Suprapubic skin (tissue), 4 donors: ENCODE data around the gene MRPL50. TPM values are rescaled to one million over a fixed set of nuclear protein-coding genes. Genes with fewer than 3 reads are reported as not detected.

Experiments
- DNase-seq, 2 donors: peaks; one replicate each; pipeline ENCODE4 v3.0.0-alpha.2; 2019; ENCODE audit warnings: low spot score in 2 of 2
- H3K27ac ChIP-seq: fragments of 200-600 bp; sonication (generic); one replicate; pipeline ENCODE4 v1.5.1; 2019
- H3K27me3 ChIP-seq: fragments of 200-600 bp; sonication (generic); one replicate; pipeline ENCODE4 v1.5.1; 2019
- H3K36me3 ChIP-seq: fragments of 200-600 bp; sonication (generic); one replicate; pipeline ENCODE4 v1.5.1; 2019
- H3K4me1 ChIP-seq: fragments of 200-600 bp; sonication (generic); one replicate; pipeline ENCODE4 v1.5.1; 2019
- H3K4me3 ChIP-seq: fragments of 200-600 bp; sonication (generic); one replicate; pipeline ENCODE4 v1.5.1; 2019; ENCODE audit warnings: mild to moderate bottlenecking
- H3K9me3 ChIP-seq: fragments of 200-600 bp; sonication (generic); one replicate; pipeline ENCODE4 v1.5.1; 2019
- EP300 ChIP-seq: sonication (generic); formaldehyde crosslinking; IDR thresholded peaks from one replicate; pipeline ENCODE4 v1.6.1; 2017; ENCODE audit warnings: antibody characterized with exemption
- POLR2A ChIP-seq, 2 donors: fragments of 450-650 bp; IDR thresholded peaks; one replicate each; pipeline ENCODE4 v1.6.1; 2017; ENCODE audit warnings: antibody characterized with exemption in 2 of 2, mild to moderate bottlenecking in 2 of 2, moderate library complexity in 2 of 2
- POLR2AphosphoS5 ChIP-seq, 3 donors: sonication (generic); formaldehyde crosslinking; IDR thresholded peaks; one replicate each; pipeline ENCODE4 v1.6.1; 2017; ENCODE audit warnings: antibody characterized with exemption in 3 of 3
- WGBS: methylation state at CpG from one replicate; pipeline ENCODE4 v1.1.5; 2018; 5-methylcytosine and 5-hydroxymethylcytosine counted together
- total RNA-seq, 4 donors: library from RNA; depleted of rRNA; stranded (reverse); fragments of >200 nt; gene quantifications; one replicate each; pipeline ENCODE4 v1.1.0, GENCODE V29; 2016
- TF ChIP-seq, protein P1 (sequence below), 2 donors: fragments of 200-600 bp in 1 of 2; fragments of 450-650 bp in 1 of 2; sonication (generic) in 1 of 2; IDR thresholded peaks; one replicate each; pipeline ENCODE4 v1.5.1; 2016 to 2019; ENCODE audit warnings: antibody characterized with exemption in 2 of 2, mild to moderate bottlenecking in 1 of 2, moderate library complexity in 1 of 2

The MRPL50 gene
- 10 to 100 TPM in 3 of 4 donors, 1 to 10 TPM in 1; 6.8 to 13.0 (median 11.2) TPM for total RNA-seq

DNA sequence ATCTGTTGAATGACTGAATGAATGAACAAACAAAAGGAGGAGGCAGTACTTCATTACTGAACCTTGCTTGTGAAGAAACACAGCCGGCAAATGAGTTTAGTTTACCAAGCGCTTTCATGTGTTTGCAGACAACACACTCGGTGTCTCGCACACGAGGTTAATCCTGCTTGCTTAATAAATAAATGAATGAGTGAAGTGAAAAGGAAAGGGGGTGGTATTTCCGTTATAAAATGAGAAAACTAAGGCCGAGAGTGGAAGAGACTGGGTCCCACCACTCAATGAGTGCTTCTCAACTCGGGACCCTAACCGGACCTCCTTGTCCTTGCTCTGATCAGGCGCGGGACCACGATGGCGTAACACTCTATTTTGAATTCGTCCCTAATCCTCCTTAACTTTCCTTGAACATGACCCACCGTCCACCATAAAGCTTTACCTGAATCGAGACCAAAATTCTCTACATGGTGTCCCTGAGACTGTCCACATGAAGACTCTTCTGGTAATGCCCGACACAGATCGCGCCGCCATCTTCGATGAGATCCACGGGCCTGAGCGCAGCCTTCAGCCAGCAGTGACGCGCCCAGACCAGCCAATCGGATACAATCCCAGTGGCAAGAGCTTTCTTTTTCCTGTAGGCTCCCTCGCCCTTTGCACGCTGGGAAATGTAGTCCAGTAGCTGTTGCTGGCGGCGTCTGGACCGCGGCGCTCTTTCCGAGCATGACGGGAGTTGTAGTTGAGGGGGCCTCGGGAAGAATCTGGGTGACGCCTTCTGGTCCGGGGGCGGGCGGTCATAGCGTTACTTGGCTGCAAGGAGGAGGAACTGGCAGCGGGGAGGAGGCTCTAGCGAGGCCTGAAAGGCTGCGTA lies at the start of gene MRPL50, which contains the start of gene ZNF189:
Gene MRPL50, minus strand, starts transcription at position 551 of the 862 bp plus-strand sequence. Its CDS starts 26 bp downstream, at position 525.
Gene ZNF189, plus strand, starts transcription at position 784 of the 862 bp plus-strand sequence. CDS start 306 bp downstream, outside the sequence.
- peak within 1 kb of the TSS; percentile 78 for H3K4me3 ChIP-seq
- H3K27ac ChIP-seq: peak within 1 kb of the TSS; percentile 89
- H3K27me3 ChIP-seq: no peaks in the 10 kb centered on the region
- TF ChIP-seq EP300 (no peak), POLR2AphosphoS5 (IDR thresholded peaks at IDR 0.05) (peak; percentile 68 to 83 (median 74)), POLR2A (IDR thresholded peaks at IDR 0.05) (peak in 1 of 2 donors; percentile 86)
- TF ChIP-seq, protein P1, sequence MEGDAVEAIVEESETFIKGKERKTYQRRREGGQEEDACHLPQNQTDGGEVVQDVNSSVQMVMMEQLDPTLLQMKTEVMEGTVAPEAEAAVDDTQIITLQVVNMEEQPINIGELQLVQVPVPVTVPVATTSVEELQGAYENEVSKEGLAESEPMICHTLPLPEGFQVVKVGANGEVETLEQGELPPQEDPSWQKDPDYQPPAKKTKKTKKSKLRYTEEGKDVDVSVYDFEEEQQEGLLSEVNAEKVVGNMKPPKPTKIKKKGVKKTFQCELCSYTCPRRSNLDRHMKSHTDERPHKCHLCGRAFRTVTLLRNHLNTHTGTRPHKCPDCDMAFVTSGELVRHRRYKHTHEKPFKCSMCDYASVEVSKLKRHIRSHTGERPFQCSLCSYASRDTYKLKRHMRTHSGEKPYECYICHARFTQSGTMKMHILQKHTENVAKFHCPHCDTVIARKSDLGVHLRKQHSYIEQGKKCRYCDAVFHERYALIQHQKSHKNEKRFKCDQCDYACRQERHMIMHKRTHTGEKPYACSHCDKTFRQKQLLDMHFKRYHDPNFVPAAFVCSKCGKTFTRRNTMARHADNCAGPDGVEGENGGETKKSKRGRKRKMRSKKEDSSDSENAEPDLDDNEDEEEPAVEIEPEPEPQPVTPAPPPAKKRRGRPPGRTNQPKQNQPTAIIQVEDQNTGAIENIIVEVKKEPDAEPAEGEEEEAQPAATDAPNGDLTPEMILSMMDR (IDR thresholded peaks at IDR 0.05): no peak
- peaks cover 32% of the 10 kb centered on the region for H3K36me3 ChIP-seq
- peak; percentile 98 to 99 for DNase-seq
- under 1% methylated on average over 42 of the region's 44 CpGs for WGBS
- H3K4me1 ChIP-seq: peaks cover 36% of the 10 kb centered on the region
- no peaks in the 10 kb centered on the region for H3K9me3 ChIP-seq

DNA sequence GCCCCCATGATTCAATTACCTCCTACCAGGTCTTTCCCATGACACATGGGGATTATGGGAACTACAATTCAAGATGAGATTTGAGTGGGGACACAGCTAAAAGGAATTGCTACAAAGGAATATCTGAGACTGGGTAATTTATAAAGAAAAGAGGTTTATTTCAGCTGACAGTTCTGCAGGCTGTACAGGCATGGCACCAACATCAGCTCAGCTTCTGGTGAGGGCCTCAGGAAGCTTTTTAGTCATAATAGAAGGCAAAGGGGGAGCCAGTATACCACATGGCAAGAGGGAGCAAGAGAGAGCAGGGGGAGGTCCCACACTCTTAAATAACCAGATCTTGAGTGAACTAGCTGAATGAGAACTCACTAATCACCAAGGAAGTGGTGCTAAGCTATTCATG lies 48.3 kb upstream of the MRPL50 start:
- DNase-seq: no peak
- Histone ChIP-seq H3K36me3 (no peaks in the 10 kb centered on the region), H3K4me3 (no peak overlapping the region), H3K4me1 (peaks cover 10% of the 10 kb centered on the region), H3K27ac (no peak overlapping the region), H3K9me3 (no peaks in the 10 kb centered on the region), H3K27me3 (no peaks in the 10 kb centered on the region)
- TF ChIP-seq, protein P1 (IDR thresholded peaks at IDR 0.05): no peak
- TF ChIP-seq POLR2A (IDR thresholded peaks at IDR 0.05): no peak
- no peak for TF ChIP-seq POLR2AphosphoS5 (IDR thresholded peaks at IDR 0.05)
- TF ChIP-seq EP300: no peak

DNA sequence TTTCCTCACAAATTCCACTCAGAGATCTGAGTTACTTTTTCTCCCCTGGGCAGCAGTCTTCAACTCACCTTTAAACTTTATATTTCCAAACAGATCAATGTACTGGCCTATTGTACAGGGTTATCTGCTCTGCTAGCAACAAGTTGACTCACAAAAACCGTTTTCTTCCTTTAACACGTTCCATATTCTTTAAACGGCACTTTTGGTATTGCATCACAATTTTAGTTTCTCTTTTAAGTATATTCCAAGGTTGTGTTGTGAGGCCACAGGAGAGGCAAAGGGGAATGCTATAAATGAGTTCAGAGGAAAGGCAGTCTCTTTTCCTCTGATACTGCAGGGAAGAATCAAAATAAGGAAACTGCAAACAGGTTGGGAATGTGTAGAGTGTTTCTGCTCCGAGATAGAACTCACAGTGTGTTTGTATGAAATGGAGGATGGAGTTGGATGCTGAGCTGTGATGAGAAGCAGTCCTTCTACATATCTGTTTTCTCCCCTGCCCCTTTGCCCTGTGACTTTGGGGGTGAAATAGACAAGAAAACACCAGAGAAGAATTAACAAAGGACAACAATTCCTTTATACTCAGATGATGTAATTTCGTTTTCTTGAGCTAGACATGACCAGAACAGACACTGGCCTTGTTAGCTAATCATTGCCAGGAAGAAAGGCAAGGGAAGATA lies 47.1 kb upstream of the MRPL50 start:
- Histone ChIP-seq H3K4me1 (peaks cover 10% of the 10 kb centered on the region), H3K27ac (no peak overlapping the region), H3K36me3 (no peaks in the 10 kb centered on the region), H3K9me3 (no peaks in the 10 kb centered on the region), H3K27me3 (no peaks in the 10 kb centered on the region), H3K4me3 (no peak overlapping the region)
- no peak for TF ChIP-seq POLR2A (IDR thresholded peaks at IDR 0.05)
- no peak for TF ChIP-seq POLR2AphosphoS5 (IDR thresholded peaks at IDR 0.05)
- TF ChIP-seq EP300: no peak
- TF ChIP-seq, protein P1 (IDR thresholded peaks at IDR 0.05): no peak
- 56% methylated on average over 5 of the region's 5 CpGs for WGBS
- DNase-seq: no peak

DNA sequence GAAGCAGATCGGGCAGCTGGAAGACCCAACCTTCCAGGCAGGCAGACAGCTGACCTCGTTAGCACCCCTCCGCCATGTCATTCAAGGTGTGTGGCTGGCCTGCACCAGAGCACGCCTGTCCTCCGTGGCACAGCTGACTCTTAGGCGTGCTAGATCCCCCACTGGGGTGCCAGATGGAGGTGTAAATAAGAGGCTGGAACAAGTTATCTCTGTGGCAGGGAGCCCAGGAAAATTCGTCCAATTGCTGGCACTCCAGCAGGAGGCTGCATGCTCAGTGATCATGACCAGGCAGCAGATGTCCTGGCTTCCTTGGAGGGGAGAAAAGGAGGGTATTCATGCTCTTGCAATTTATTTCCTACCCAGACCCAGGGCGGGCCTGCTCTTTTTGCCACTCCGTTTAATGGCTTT lies 45.0 kb upstream of the MRPL50 start:
- no peak overlapping the region for H3K4me3 ChIP-seq
- H3K27me3 ChIP-seq: no peaks in the 10 kb centered on the region
- H3K9me3 ChIP-seq: no peaks in the 10 kb centered on the region
- 61% methylated on average over 9 of the region's 9 CpGs for WGBS
- TF ChIP-seq EP300 (no peak), POLR2A (IDR thresholded peaks at IDR 0.05) (no peak), POLR2AphosphoS5 (IDR thresholded peaks at IDR 0.05) (no peak)
- TF ChIP-seq, protein P1 (IDR thresholded peaks at IDR 0.05): no peak
- DNase-seq: no peak
- H3K27ac ChIP-seq: no peak overlapping the region
- no peaks in the 10 kb centered on the region for H3K36me3 ChIP-seq
- H3K4me1 ChIP-seq: no peaks in the 10 kb centered on the region

DNA sequence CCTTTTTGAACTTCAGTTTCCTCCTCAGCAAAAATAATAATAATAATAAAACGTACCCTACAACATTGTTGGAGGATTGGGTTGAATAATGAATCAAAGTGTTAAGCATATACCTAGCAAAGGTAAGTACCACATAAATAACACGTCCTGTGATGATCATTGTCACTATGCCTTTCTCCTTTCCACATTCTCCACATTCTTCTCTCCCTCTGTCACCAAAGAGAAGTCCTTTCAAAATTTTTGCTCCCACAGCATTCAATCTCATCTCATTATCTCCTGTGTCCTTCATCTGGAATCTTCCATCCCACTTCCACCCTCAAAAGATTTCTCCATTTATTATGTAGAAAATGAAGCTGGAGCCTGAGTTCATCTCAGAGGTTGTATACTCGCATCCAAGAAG lies 44.3 kb upstream of the MRPL50 start:
- no peak overlapping the region for H3K27ac ChIP-seq
- H3K4me3 ChIP-seq: no peak overlapping the region
- no peak for DNase-seq
- no peaks in the 10 kb centered on the region for H3K27me3 ChIP-seq
- H3K36me3 ChIP-seq: no peaks in the 10 kb centered on the region
- H3K9me3 ChIP-seq: no peaks in the 10 kb centered on the region
- no peak for TF ChIP-seq EP300
- no peak for TF ChIP-seq POLR2AphosphoS5 (IDR thresholded peaks at IDR 0.05)
- H3K4me1 ChIP-seq: no peaks in the 10 kb centered on the region
- WGBS: 75% methylated on average over 3 of the region's 3 CpGs
